CD4-positive, alpha-beta T cell treated with Interleukin-2 at 100 ng/mL for 4 hours (primary cell): ENCODE data around the gene TAS1R3.
A peak's percentile ranks its signal among the peaks of the same experiment; 100 is the strongest.

Experiments
- DNase-seq: peaks from one replicate; pipeline ENCODE4 v3.0.0-alpha.2; 2020; ENCODE audit warnings: low spot score

The TAS1R3 gene

DNA sequence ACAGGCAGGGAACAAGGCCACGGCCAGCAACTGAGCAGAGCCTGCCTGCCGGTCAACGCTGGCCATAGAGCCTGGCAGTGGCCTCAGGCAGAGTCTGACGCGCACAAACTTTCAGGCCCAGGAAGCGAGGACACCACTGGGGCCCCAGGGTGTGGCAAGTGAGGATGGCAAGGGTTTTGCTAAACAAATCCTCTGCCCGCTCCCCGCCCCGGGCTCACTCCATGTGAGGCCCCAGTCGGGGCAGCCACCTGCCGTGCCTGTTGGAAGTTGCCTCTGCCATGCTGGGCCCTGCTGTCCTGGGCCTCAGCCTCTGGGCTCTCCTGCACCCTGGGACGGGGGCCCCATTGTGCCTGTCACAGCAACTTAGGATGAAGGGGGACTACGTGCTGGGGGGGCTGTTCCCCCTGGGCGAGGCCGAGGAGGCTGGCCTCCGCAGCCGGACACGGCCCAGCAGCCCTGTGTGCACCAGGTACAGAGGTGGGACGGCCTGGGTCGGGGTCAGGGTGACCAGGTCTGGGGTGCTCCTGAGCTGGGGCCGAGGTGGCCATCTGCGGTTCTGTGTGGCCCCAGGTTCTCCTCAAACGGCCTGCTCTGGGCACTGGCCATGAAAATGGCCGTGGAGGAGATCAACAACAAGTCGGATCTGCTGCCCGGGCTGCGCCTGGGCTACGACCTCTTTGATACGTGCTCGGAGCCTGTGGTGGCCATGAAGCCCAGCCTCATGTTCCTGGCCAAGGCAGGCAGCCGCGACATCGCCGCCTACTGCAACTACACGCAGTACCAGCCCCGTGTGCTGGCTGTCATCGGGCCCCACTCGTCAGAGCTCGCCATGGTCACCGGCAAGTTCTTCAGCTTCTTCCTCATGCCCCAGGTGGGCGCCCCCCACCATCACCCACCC, at the start of gene TAS1R3:
TAS1R3 (plus strand) TSS at position 213 of the 898 bp plus-strand sequence; CDS start at position 279, 66 bp downstream.
- no peak for DNase-seq

DNA sequence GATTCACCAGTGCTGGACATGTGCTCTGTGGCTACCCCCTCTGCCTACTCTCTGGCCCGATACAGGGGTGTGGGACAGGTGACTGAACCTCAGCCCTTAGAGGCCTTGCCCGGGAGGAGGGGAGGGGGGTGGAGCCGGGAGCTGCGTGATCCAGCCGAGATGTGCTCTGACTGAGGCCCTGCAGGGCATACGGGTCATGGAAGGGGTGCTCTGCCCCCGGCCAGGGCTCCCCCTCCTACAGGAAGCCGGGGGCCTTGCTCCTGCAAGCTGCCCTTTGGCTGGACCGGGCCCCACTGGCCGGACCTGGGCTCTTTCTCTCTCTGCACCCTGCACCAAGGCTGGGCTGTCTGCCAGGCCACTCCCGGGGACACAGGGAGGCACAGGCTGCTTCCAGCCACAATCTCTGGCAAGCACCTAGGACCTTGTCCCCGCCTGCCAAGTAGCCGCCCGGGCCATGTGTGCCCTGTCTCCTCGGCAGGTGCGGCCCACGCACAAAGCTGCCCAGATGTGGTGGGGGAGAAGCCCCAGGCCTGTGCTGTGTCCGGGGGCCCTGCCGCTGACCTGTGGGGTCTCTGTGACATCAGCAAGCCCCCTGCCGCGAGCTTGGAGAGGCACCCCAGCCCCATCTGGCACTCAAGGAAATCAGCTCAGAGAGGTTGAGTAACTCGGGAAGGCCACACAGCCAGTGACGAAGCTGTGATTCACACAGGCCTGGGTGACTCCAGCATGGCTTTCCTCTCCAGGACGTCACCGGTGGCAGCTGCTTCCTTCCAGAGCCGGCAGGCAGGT, 49.4 kb upstream of the TAS1R3 start:
- DNase-seq, result no peak

DNA sequence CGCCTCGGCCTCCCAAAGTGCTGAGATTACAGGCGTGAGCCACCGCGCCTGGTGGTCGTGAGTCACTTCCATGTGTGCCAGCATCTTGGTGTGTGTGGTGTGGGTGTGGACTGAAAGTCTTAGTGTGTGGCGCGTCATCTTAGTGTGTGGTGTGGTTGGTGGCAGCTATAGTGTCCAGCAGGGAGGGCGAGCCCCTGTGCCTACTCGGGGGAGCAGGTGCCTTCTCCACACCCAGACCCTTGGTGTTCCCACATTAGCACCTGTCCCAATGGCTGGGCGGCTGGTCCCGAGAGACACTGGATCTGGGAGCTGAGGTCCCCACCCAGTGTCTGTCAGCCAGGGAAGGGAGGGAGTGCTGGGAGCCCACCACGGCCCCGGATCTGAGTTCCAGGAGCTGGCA, 48.1 kb upstream of the TAS1R3 start:
- no peak for DNase-seq

DNA sequence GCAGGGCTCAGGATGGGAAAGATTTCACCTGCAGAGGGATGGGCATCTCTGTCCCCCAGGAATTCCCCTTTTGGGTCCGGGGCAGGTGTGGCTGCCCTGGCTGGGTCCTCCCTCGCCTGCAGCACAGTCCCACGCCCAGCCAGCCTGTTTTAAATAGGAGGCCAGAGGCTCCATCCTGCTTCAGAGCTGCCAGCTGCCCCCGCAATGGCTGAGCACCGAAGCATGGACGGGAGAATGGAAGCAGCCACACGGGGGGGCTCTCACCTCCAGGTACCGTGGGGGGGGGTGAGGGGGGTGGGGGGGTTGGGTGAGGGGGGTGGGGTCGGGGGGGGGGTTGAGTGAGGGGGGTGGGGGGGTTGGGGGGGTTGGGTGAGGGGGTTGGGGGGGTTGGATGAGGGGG, 47.3 kb upstream of the TAS1R3 start:
- DNase-seq, result no peak

DNA sequence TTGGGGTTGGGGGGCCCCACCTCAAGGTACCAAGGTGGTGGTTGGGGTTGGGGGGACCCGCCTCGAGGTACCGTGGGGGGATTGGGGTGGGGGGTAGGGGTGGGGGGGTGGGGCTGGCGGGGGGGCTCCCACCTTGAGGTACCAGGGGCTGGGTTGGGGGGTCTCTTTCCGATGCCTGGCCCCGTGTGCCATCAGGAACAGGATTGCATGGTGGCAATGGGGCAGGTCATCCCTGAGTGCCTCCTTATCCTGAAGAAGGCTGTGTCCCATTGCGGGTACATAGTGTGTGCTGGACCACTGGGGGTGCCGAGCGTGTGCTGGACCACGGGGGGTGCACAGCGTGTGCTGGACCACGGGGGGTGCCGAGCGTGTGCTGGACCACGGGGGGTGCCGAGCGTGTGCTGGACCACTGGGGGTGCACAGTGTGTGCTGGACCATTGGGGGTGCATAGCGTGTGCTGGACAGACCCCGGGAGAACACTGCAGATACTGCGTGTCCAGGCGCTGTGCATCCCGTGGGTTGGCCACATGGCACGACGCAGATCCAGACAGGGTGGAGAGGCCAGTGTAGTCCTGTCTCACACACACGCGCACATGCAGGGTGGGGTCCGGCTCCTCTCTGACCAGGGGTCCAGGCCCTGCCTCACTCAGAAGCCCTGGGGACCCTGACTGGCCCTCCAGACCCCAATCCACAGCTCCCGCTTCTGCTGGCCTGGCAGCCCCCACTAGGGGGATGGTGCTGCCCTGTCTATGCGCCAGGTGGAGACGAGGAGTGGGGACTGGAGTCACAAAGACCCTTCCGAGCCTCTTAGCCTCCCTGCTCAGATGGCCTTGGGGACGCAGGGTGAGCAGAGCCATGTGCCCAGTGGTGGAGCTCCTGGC, 46.6 kb upstream of the TAS1R3 start:
- DNase-seq, result no peak

DNA sequence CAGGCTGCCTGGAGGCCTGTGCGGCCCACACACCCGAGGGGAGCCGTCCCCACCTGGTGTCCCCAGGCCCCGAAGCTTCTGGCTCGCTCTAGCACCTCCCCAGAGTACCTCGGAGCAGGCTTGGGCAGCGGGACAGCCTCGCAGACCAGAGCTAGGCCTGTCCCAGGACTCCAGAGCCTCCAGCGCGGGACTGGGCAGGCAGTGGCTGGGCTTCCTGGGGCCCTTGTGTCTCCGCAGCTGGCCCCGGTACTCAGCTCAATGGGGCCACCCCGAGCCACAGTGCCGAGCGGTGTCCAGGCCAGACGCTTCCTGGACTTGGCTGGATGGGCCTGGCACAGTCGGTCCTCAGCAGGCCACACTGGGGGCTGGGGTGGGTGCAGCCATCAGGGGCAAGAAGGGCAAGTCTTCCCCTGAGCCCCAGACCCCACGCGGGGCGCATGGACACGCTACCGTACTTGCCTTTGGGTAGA, 45.9 kb upstream of the TAS1R3 start:
- no peak for DNase-seq

DNA sequence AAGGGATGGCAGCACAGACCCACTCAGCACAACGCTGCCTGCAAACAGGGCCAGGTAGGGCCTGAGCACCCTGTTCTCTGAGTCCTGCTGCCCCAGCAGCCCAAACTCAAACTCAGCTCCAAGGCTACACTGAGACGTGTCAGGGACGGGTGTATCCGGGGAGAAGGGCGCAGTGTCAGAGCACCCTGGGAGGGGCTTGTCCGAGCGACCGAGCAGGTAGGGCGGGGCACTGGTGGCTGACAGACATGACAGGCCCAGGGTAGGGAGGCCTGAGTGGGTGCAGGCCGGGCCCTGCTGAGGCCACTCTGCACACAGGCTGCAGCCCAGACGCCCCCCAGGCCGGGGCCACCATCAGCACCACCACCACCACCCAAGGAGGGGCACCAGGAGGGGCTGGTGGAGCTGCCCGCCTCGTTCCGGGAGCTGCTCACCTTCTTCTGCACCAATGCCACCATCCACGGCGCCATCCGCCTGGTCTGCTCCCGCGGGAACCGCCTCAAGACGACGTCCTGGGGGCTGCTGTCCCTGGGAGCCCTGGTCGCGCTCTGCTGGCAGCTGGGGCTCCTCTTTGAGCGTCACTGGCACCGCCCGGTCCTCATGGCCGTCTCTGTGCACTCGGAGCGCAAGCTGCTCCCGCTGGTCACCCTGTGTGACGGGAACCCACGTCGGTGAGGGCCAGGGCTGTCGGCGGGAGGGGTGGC, 45.3 kb upstream of the TAS1R3 start:
- DNase-seq, result no peak

DNA sequence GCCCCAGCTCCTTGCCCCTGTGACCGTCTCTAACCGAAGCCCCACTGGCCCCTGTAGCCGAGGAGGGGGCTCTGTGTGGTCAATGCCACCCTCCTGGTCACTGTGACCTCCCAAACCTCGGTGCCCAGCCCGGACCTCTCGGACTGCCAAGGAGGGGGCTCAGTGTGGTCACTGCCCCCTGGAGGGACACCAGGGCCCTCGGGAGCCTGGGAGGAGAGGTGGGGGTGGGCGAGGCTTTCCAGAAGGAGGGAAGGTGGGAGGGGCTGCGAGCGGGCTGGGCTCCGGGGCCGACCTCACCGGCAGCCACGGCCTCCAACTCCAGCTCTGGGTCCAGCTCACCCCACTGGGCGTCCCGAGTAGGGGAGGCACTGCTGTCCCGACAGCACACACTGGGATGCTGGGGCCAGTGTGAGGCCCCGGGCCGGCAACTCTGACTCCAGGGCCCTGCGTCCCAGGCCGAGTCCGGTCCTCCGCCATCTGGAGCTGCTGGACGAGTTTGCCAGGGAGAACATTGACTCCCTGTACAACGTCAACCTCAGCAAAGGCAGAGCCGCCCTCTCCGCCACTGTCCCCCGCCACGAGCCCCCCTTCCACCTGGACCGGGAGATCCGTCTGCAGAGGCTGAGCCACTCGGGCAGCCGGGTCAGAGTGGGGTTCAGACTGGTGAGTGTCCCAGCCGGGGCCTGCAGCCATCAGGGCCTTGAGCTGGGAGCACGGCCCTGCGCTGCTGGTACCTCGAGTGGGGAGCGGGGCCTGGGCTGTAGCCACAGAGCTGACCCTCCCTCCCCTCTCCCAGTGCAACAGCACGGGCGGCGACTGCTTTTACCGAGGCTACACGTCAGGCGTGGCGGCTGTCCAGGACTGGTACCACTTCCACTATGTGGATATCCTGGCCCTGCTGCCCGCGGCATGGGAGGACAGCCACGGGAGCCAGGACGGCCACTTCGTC, 44.5 kb upstream of the TAS1R3 start:
- no peak for DNase-seq

DNA sequence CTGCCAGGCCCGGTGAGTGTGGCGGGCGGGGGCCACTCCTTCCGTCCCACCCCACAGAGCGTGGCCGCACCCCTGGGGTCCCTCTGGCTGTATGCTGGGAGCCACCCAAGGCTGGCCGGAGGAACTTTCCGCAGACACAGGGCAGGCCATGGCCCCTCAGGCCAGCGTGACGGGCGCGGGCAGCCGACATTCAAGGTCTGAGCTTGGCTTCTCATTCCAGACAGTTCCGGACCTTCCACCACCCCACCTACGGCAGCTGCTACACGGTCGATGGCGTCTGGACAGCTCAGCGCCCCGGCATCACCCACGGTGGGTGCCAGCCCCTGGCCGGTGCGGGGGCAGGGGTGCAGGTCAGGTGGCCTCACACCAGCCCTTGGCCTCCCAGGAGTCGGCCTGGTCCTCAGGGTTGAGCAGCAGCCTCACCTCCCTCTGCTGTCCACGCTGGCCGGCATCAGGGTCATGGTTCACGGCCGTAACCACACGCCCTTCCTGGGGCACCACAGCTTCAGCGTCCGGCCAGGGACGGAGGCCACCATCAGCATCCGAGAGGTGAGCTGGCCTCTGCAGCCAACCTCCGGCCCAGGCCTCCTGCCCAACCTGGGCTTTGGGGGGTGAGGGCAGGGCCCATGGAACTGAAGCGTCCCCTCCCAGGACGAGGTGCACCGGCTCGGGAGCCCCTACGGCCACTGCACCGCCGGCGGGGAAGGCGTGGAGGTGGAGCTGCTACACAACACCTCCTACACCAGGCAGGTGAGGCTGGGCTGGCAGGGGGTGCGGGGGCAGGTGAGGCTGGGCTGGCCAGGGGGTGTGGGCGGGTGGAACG, 43.6 kb upstream of the TAS1R3 start:
- no peak for DNase-seq

DNA sequence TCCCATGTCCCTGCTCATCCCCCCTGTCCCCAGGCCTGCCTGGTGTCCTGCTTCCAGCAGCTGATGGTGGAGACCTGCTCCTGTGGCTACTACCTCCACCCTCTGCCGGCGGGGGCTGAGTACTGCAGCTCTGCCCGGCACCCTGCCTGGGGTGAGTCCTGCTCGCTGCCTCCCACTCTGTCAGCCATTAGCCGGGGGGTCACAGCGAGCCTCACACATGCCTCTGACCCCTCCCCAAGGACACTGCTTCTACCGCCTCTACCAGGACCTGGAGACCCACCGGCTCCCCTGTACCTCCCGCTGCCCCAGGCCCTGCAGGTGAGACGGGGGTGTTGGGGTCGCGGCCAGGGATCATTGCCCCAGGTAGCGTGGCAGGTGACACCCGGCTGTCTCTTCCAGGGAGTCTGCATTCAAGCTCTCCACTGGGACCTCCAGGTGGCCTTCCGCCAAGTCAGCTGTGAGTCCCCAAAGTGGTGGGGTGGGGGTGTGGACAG, 40.8 kb upstream of the TAS1R3 start:
- DNase-seq, result peak; percentile 74

DNA sequence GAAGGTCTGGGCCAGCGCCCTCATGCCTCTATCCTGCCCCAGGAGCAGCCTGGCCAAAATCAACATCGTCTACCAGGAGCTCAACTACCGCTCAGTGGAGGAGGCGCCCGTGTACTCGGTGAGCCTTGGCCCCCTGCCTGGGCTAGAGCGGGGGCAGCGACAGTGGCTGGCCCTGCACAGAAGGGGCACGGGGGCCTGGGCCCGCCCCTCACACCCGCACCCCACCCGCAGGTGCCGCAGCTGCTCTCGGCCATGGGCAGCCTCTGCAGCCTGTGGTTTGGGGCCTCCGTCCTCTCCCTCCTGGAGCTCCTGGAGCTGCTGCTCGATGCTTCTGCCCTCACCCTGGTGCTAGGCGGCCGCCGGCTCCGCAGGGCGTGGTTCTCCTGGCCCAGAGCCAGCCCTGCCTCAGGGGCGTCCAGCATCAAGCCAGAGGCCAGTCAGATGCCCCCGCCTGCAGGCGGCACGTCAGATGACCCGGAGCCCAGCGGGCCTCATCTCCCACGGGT, 40.0 kb upstream of the TAS1R3 start:
- no peak for DNase-seq

DNA sequence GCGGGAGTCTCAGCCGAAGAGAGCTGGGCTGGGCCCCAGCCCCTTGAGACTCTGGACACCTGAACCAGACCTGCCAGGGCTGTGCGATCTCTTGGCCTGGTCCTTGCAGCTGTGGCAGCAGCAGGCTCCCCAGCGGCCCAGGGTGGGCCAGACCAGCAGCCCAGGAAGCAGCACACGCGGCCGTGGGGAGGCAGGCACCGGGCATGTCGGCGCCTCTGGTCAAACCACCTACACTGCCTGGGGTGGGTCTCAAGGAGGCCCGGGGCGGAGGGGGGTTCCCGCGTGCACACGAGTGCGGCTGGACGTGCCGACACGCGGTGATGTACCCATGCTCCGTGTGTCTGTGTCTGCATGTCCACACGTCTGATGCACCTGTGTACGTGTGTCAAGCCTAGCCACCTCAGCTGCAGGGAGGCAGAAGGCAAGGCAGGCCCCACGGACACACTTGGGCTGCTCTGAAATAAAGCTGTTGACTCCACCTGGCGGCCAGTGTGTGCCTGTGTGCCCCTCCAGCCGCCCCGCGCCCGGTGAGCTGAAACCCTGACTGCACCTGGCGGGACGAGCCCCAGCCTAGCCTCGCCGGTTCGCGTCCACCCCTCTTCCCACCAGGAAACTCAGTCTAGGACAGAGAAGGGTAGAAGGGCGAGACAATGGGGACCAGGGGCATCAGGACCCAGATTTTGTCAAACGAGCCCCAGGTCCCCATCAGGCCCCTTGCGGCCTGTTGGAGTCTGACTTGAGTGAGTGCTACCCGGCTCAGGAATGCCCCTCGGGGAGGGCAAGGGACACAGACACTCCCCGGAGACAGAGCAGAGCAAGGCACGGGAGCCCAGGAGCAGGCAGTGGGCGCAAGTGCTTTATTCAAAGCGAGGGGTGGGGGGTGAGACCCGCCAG, 39.3 kb upstream of the TAS1R3 start:
- DNase-seq, result peak; percentile 74

DNA sequence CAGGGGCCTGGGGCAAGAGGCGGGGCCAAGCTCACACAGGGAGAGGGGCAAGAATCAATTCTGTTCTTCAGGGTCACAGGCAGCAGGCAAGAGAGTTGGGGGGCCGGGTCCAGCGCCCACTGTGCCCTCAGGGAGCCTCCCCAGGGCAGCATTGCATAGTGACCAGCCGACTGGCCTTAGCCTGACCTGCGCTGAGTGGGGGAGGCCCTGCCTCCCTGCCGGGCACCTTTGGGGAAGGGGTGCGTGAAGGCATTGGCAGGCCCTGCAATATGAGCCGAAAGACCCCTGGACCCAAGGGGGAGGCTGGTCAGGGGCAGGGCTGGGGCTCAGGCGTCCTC, 38.7 kb upstream of the TAS1R3 start:
- DNase-seq, result no peak

DNA sequence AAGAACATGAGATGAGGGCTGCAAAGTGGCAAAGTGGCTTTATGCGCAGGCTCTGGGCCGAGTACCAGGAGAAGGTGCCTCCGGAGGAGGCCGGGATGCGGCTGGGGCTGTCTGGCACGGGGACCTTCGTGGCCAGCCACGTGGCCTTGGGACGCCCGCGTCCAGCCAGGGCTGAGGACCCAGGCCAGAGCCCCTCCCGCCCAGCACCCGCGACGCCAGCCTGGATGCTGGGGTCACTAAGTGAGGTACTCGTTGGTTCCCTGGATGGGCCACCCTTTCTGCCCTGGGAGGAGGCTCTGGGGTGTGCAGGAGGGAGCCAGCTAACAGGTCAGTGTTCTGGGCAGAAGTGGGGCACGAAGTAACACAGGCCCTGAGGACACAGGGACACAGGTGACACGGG, 38.2 kb upstream of the TAS1R3 start:
- no peak for DNase-seq

DNA sequence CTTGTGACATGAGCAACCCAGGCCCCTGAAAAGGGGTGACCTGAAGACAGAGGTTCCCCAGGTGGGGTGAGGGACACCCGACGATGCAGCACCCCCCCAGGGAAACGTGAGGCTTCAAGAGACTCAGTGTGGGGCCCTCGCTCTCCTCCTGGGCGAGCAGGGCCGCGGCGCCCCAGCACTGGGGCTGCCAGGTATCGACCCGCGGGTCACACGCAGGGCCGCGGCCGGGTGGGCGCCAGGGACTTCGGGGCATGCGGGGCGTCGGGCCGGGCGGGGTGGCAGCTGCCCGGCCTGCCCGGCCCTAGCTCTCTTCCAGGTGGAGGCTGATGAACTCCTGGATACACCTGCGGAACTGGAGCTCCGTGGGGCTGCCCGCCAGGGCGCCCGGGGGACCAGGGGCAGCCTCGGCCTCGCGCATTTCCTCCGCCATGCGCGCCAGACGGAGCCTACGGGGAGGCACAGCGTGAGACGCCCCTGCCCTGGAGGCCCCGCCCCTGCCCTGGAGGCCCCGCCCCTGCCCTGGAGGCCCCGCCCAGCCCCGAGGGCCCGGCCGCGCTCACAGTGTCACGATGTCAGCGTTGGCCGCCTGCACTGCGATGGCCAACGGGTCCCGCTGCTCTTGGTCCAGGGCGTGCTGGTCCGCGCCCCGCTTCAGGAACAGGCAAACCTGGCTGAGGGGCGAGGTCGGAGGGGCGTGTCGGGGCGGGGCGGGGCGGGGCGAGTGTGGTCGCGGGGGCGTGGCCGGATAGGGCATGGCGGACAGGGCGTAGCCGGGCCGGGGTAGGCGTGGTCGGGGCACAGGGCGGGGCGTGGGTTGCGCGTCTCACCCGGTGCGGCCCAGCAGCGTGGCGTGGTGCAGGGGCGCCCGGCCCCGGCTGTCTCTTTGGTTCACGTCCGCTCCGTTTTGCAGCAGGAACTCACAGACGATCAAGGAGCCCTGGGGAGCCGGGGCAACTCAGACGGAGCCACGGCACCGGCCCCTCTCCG, 37.5 kb upstream of the TAS1R3 start:
- DNase-seq, result no peak

DNA sequence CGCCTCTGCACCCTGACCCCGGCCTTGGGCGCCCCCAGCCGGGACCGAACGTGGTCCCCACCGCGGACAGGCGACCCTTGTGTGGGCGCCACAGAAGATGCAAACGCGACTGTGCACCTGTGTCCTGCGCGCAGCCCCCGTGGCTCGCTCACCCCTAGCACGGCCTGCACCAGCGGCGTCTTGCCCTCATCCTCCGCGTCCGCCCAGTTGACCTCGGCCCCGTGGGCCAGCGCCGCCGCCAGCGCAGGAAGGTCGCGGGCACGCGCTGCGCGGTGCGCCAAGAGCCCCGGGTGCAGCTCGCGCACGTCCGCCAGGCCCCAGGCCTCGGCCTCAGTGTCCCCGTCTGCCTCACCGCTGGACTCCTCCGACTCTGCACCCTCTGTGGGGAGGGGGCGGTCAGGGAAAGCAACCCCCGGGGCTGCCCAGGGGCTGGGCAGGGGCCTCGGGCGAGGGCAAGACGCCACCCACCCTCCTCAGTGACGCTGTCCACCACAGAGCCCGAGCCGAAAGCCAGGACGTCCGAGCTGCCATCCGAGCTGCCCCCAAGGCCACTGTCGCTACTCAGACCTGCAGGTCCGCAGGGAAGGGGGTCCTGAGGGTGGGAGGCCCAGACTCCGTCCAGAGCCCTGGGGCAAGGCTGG, 36.7 kb upstream of the TAS1R3 start:
- no peak for DNase-seq
